GM13976 (cell line): ENCODE results near the gene NCAM1.

Source experiments
- DNase-seq: peaks from one replicate; pipeline ENCODE4 v3.0.0; 2012; ENCODE audit warnings: low spot score
- in situ Hi-C: fragments of 300-500 bp; cut with MboI; formaldehyde crosslinking; loops from one replicate; pipeline ENCODE4 v1.12.0; 2022; ENCODE audit warnings: low sequenced_read_pairs, mixed read lengths, inconsistent platforms; ENCODE audit not compliant: unreplicated experiment
- TF ChIP-seq, protein P1 (sequence below): IDR thresholded peaks from 2 replicates; pipeline ENCODE4 v1.5.1; 2012; ENCODE audit warnings: borderline replicate concordance, mild to moderate bottlenecking; ENCODE audit not compliant: insufficient read depth; ENCODE audit errors: extremely low read depth, missing control alignments, control extremely low read depth

The NCAM1 gene

DNA sequence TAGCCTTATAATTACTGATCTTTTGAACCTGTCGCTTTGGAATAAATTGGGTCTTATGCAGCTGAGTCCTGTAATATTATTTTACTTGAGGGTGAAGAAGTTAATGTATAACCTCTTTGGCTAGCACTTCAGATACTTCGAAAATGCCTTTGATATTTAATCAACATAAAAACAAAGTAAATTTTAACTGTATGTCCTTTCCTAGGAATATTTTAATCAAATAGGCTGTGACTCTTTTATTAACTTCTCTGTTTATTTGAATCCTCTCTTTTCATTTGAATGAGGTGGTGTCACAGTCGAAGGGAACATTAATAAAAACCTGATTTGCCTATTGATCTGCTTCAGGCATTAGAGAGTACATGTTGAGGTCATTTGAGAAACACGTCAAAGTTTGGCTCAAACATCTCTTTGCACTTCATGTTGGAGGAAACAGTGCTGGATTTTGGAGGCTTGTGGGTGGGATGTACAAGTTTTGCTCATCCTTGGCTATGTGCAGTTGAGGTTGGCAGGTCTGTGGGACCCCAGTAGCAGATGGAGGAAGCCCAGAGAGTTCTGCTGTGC is 143.6 kb downstream of the NCAM1 start:
- in situ Hi-C loops = no loop called here
- TF ChIP-seq, protein P1, sequence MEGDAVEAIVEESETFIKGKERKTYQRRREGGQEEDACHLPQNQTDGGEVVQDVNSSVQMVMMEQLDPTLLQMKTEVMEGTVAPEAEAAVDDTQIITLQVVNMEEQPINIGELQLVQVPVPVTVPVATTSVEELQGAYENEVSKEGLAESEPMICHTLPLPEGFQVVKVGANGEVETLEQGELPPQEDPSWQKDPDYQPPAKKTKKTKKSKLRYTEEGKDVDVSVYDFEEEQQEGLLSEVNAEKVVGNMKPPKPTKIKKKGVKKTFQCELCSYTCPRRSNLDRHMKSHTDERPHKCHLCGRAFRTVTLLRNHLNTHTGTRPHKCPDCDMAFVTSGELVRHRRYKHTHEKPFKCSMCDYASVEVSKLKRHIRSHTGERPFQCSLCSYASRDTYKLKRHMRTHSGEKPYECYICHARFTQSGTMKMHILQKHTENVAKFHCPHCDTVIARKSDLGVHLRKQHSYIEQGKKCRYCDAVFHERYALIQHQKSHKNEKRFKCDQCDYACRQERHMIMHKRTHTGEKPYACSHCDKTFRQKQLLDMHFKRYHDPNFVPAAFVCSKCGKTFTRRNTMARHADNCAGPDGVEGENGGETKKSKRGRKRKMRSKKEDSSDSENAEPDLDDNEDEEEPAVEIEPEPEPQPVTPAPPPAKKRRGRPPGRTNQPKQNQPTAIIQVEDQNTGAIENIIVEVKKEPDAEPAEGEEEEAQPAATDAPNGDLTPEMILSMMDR = no peak
- DNase-seq = no peak

DNA sequence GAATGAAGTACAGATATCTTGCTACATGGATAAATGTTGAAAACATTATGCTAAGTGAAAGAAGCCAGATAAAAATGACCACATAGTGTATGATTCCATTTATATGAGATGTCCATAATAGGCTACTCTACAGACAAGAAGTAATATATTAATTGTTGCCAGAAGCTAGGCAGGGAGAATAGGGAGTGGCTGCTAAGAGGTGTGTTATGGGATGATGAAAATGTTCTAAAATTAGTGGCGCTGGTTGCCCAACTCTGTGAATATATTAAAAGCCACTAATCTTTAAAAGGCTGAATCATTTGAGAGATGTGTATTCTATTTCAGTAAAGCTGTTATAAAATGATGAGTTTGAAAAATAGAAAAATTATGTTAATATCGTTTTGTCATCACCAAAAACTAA is 144.4 kb downstream of the NCAM1 start:
- no peak for DNase-seq

GRCh38 chr11:113106507-113106906 is 145.3 kb downstream of the NCAM1 start:
- TF ChIP-seq, protein P1 = no peak
- in situ Hi-C loops = no loop called here
- no peak for DNase-seq

More for the DNA sequence above, 144.4 kb downstream of the NCAM1 start:
- TF ChIP-seq, protein P1 = no peak
- in situ Hi-C loops = no loop called here

- TF ChIP-seq, protein P1 = no peak
- in situ Hi-C loops = no loop called here
- DNase-seq = no peak
Observed at GRCh38 chr11:113110046-113110445, 148.8 kb downstream of the NCAM1 start.

DNA sequence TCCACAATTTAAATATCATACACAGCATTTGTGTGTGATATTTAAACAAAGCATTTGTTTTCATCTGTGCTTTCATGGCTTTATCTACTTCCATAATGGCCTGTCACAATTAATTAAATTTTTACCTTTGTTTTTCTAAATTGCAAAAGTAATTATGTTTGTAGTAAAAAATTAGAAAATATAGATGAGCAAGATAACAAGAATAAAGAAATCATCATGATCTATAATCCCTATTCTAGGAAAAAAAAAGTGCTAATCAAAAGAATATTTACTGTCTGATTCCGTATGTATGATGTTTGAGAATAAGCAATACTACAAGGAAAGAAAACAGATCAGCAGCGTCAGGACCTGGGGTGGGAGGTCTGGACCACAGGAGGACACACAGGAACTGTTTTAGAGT is 149.9 kb downstream of the NCAM1 start:
- TF ChIP-seq, protein P1 = no peak
- in situ Hi-C loops = no loop called here
- no peak for DNase-seq

DNA sequence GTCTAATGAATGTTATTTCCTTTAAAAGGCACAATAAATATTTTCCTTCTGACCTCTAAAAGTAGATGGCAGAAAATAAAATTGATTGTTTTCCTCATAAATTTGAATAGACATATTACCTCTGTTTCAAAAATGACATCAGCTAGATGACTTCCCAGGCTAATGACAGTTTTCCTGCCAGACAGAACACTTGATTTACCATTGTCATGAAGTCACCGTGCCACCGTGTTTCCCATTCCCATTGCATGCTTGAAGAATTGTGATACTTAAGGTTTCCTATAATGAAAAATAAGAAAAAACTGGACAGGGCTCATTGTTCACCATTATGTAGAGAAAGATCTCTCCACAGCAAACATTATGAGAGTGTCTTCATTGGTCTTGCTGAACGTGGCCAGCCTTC is 151.1 kb downstream of the NCAM1 start:
- no peak for DNase-seq
- in situ Hi-C loops = no loop called here
- TF ChIP-seq, protein P1 = no peak
